ENCODE data around the gene PLXND1.

Gene PLXND1

GRCh38 chr3:129526121-129526900 lies 80.2 kb downstream of the PLXND1 start:
- ATAC-seq (ENCODE audit: insufficient read depth, low read depth) (no peak), DNase-seq (no peak)
- H2AFZ ChIP-seq (ENCODE audit: low read depth, low read length), result no peak overlapping the region
- no peaks in the 10 kb centered on the region for H3K36me3 ChIP-seq (ENCODE audit: insufficient read depth, low read length)
- H3K27me3 ChIP-seq (ENCODE audit: insufficient read depth, low read length, poor library complexity), result no peaks in the 10 kb centered on the region
- H3K4me3 ChIP-seq (ENCODE audit: low read depth in 1 of 2, low read length in 2 of 2), result no peak overlapping the region
- H3K4me2 ChIP-seq (ENCODE audit: insufficient read depth, low read length), result no peak overlapping the region
- no peaks in the 10 kb centered on the region for H3K4me1 ChIP-seq (ENCODE audit: insufficient read depth, low read length)
- H3K27ac ChIP-seq (ENCODE audit: low read length), result no peak overlapping the region
- no peaks in the 10 kb centered on the region for H3K79me2 ChIP-seq (ENCODE audit: insufficient read depth, low read length)
- no peaks in the 10 kb centered on the region for H4K20me1 ChIP-seq (ENCODE audit: insufficient read depth, low read length)
- H3K9me3 ChIP-seq (ENCODE audit: insufficient read depth, low read length, severe bottlenecking), result no peaks in the 10 kb centered on the region
- TF ChIP-seq CTCF (IDR thresholded peaks at IDR 0.05; ENCODE audit: borderline replicate concordance, extremely low read depth, low read length, poor library complexity, severe bottlenecking) (no peak), EZH2 (IDR thresholded peaks at IDR 0.05; ENCODE audit: borderline replicate concordance, low read depth, low read length, severe bottlenecking) (no peak)
- H3K9ac ChIP-seq (ENCODE audit: low read depth, low read length), result no peak overlapping the region

DNA sequence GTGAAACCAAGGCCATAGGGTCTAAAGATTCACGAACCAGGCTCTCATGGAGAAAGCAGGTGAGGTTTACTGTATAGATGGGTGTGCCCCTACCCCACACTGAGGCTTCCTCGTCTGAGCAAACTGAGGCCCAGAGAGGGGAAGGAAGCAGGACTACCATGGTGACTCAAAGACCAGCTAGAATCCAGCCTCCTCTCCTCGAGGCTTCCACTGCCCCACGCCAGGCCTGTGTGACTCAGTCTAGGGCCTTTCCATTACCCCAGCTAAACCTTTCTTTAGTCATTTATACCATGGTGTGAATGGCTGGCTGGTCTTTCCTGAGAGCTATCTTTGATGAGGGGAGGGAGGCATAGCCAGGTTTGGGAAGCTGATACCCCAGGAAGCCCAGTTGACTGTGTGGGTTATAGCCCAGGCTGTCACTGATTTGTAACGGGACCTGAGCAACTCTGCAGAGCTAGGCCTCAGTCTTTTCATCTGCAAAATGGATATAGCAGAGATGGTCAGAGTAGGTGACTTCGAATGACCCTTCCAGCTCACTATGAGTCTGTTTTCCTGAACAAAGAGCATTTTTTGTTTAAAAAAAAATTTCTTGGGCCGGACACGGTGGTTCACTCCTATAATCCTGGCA lies 81.0 kb downstream of the PLXND1 start:
- no peaks in the 10 kb centered on the region for H4K20me1 ChIP-seq (ENCODE audit: insufficient read depth, low read length)
- no peak for ATAC-seq (ENCODE audit: insufficient read depth, low read depth)
- H3K4me1 ChIP-seq (ENCODE audit: insufficient read depth, low read length), result no peaks in the 10 kb centered on the region
- H2AFZ ChIP-seq (ENCODE audit: low read depth, low read length), result no peak overlapping the region
- H3K79me2 ChIP-seq (ENCODE audit: insufficient read depth, low read length), result no peaks in the 10 kb centered on the region
- no peaks in the 10 kb centered on the region for H3K36me3 ChIP-seq (ENCODE audit: insufficient read depth, low read length)
- H3K9ac ChIP-seq (ENCODE audit: low read depth, low read length), result no peak overlapping the region
- TF ChIP-seq CTCF (IDR thresholded peaks at IDR 0.05; ENCODE audit: borderline replicate concordance, extremely low read depth, low read length, poor library complexity, severe bottlenecking) (no peak), EZH2 (IDR thresholded peaks at IDR 0.05; ENCODE audit: borderline replicate concordance, low read depth, low read length, severe bottlenecking) (no peak)
- no peaks in the 10 kb centered on the region for H3K27me3 ChIP-seq (ENCODE audit: insufficient read depth, low read length, poor library complexity)
- no peak overlapping the region for H3K4me3 ChIP-seq (ENCODE audit: low read depth in 1 of 2, low read length in 2 of 2)
- no peak overlapping the region for H3K27ac ChIP-seq (ENCODE audit: low read length)
- H3K4me2 ChIP-seq (ENCODE audit: insufficient read depth, low read length), result no peak overlapping the region
- no peak for DNase-seq
- no peaks in the 10 kb centered on the region for H3K9me3 ChIP-seq (ENCODE audit: insufficient read depth, low read length, severe bottlenecking)

GRCh38 chr3:129524081-129524480 lies 82.4 kb downstream of the PLXND1 start:
- no peaks in the 10 kb centered on the region for H3K79me2 ChIP-seq (ENCODE audit: insufficient read depth, low read length)
- no peak overlapping the region for H3K4me2 ChIP-seq (ENCODE audit: insufficient read depth, low read length)
- H4K20me1 ChIP-seq (ENCODE audit: insufficient read depth, low read length), result no peaks in the 10 kb centered on the region
- no peaks in the 10 kb centered on the region for H3K27me3 ChIP-seq (ENCODE audit: insufficient read depth, low read length, poor library complexity)
- DNase-seq, result no peak
- TF ChIP-seq EZH2 (IDR thresholded peaks at IDR 0.05; ENCODE audit: borderline replicate concordance, low read depth, low read length, severe bottlenecking), result no peak
- TF ChIP-seq CTCF (IDR thresholded peaks at IDR 0.05; ENCODE audit: borderline replicate concordance, extremely low read depth, low read length, poor library complexity, severe bottlenecking), result no peak
- H2AFZ ChIP-seq (ENCODE audit: low read depth, low read length), result no peak overlapping the region
- no peak overlapping the region for H3K9ac ChIP-seq (ENCODE audit: low read depth, low read length)
- H3K9me3 ChIP-seq (ENCODE audit: insufficient read depth, low read length, severe bottlenecking), result no peaks in the 10 kb centered on the region
- no peaks in the 10 kb centered on the region for H3K4me1 ChIP-seq (ENCODE audit: insufficient read depth, low read length)
- no peak overlapping the region for H3K4me3 ChIP-seq (ENCODE audit: low read depth in 1 of 2, low read length in 2 of 2)
- no peak overlapping the region for H3K27ac ChIP-seq (ENCODE audit: low read length)
- no peak for ATAC-seq (ENCODE audit: insufficient read depth, low read depth)
- no peaks in the 10 kb centered on the region for H3K36me3 ChIP-seq (ENCODE audit: insufficient read depth, low read length)
